GM19324 (cell line): ENCODE measurements around the gene MALT1.

Experiments used
- ATAC-seq: cut with Tn5 transposase; IDR thresholded peaks from one replicate; pipeline ENCODE4 v1.9.1; 2021; ENCODE audit warnings: mild to moderate bottlenecking, moderate library complexity; ENCODE audit not compliant: unreplicated experiment, low FRiP score

Gene MALT1

DNA sequence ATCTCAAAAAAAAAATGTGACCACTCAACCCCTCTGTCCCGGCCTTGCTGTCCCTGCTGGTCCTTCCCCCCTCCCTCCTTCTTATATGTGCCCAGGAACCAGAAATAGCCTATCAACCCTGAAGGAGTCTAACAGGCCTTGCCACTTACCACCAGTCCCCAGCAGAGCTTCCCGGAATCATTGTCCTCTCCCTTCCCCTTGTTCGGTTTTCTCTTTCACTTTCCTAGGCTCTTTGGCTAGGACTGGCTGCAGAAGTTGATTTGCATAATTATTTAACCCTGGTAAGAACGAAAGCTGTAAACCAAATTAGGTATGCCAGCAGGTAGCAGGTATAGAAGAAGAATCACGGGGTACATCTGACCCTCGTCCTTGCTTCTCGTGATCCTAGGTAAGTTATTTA lies 120.8 kb downstream of the MALT1 start:
- peak; percentile 85 for ATAC-seq

DNA sequence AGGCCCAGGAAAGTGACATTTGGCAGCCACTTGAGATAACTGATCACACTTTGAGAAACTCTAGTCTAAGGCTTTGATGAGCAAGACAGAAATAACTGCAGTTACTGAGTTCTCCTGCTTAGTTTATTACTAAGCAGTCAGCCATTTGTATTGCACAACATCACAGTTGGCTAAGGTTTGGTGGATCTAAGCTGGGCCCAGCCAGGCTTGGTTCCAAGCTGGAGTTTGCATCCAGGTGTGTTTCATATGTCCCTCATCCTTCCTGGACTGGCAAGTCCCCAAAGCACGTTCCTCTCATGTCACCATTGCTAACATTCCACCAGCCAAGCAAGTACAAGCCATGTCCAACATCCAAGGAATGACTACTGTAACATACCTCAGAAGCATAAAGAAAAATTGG lies 122.1 kb downstream of the MALT1 start:
- ATAC-seq = no peak

- ATAC-seq = no peak
These were observed 125.0 kb downstream of the MALT1 start for GRCh38 chr18:58796220-58796619.

GRCh38 chr18:58800582-58800981 lies 129.3 kb downstream of the MALT1 start:
- ATAC-seq = peak; percentile 92

DNA sequence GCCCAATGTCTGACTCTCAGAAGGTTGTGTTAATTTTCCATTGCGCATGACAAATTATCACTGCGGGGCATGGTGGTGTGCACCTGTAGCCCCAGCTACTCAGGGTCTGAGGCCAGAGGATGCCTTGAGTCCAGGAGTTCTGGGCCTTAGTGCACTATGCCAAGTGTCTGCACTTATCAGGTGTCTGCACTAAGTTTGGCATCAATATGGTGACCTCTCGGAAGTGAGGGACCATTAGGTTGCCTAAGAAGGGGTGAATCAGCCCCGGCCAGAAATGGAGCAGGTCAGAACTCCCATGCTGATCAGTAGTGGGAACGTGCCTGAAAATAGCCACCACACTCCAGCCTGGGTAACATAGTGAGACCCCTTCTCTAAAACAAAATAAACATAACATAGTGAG lies 131.7 kb downstream of the MALT1 start:
- no peak for ATAC-seq

DNA sequence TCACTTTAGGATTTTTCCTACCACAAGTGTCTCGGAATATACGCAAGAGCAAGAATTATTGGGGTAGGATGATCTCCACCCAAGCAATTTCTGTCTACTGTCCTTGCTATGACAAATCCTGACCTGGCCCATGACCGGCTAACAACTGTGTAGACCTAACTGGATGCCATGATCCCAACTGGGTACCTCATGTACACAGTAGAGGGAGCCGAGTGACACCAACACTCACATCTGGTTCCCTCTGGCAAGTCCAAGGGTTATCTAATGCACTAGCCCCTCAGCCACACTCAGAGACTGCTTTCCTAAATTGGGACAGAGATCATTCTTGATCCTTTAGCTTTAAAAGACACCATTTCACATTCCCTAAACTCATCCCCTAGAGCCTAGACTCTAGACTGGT lies 132.7 kb downstream of the MALT1 start:
- no peak for ATAC-seq
